CD4-positive, alpha-beta T cell treated with Interleukin-4 for 4 hours (primary cell): ENCODE data around the gene TARBP1.

ENCODE experiments used
- DNase-seq: peaks from one replicate; pipeline ENCODE4 v3.0.0-alpha.2; 2020

The TARBP1 gene

GRCh38 chr1:234479866-234480265 lies 887 bp upstream of the TARBP1 start:
- DNase-seq = no peak

- DNase-seq = no peak
These were observed 256 bp upstream of the TARBP1 start for GRCh38 chr1:234479310-234479559.

GRCh38 chr1:234478152-234478480 lies 863 bp downstream of the TARBP1 start:
- peak; percentile 75 for DNase-seq

GRCh38 chr1:234477386-234478151 lies 1.4 kb downstream of the TARBP1 start:
- DNase-seq = no peak

- no peak for DNase-seq
These were observed 2.8 kb downstream of the TARBP1 start for GRCh38 chr1:234476172-234476571.

- DNase-seq = no peak
These were observed 3.7 kb downstream of the TARBP1 start for GRCh38 chr1:234475167-234475793.

GRCh38 chr1:234474375-234474774 lies 4.6 kb downstream of the TARBP1 start:
- DNase-seq = no peak

- no peak for DNase-seq
These were observed 5.9 kb downstream of the TARBP1 start for GRCh38 chr1:234473118-234473517.

- DNase-seq = no peak
These were observed 9.6 kb downstream of the TARBP1 start for GRCh38 chr1:234469376-234469775.

GRCh38 chr1:234468580-234468979 lies 10.4 kb downstream of the TARBP1 start:
- DNase-seq = no peak

- no peak for DNase-seq
These were observed 11.2 kb downstream of the TARBP1 start for GRCh38 chr1:234467821-234468220.

GRCh38 chr1:234466945-234467344 lies 12.0 kb downstream of the TARBP1 start:
- no peak for DNase-seq

GRCh38 chr1:234463749-234464148 lies 15.2 kb downstream of the TARBP1 start:
- DNase-seq = no peak

GRCh38 chr1:234460652-234461051 lies 18.3 kb downstream of the TARBP1 start:
- DNase-seq = no peak

GRCh38 chr1:234458352-234459017 lies 20.5 kb downstream of the TARBP1 start:
- no peak for DNase-seq

- no peak for DNase-seq
These were observed 24.1 kb downstream of the TARBP1 start for GRCh38 chr1:234454926-234455325.

- no peak for DNase-seq
These were observed 26.5 kb downstream of the TARBP1 start for GRCh38 chr1:234452406-234452965.

GRCh38 chr1:234440348-234440747 lies 38.6 kb downstream of the TARBP1 start:
- no peak for DNase-seq

- DNase-seq = no peak
These were observed 40.4 kb downstream of the TARBP1 start for GRCh38 chr1:234438579-234438978.

- no peak for DNase-seq
These were observed 41.4 kb downstream of the TARBP1 start for GRCh38 chr1:234437423-234438171.

GRCh38 chr1:234435620-234436019 lies 43.4 kb downstream of the TARBP1 start:
- DNase-seq = no peak

- DNase-seq = no peak
These were observed 44.3 kb downstream of the TARBP1 start for GRCh38 chr1:234434706-234435105.

GRCh38 chr1:234433563-234434285 lies 45.3 kb downstream of the TARBP1 start:
- DNase-seq = no peak
